MV-4-11 (cell line): ENCODE measurements around the gene GPX6.
"Not testable (repeated sequence)": the region's sequence is repeated elsewhere in the genome, so short reads cannot be mapped to it uniquely, and the experiment has no call there.

Experiments used
- DNase-seq: peaks from one replicate; lab custom pipeline; 2025; lab: John Stamatoyannopoulos, UW

The GPX6 gene

GRCh38 chr6:28515676-28516075 is at the start of gene GPX6:
TSS of gene GPX6 (minus strand) at chr6:28515793. CDS start at chr6:28515743, 50 bp downstream.
- DNase-seq = no peak

GRCh38 chr6:28563430-28564095 is 48.0 kb upstream of the GPX6 start:
- DNase-seq = no peak

GRCh38 chr6:28558629-28559028 is 43.0 kb upstream of the GPX6 start:
- DNase-seq = no peak

- no peak for DNase-seq
Observed at GRCh38 chr6:28555136-28555535, 39.5 kb upstream of the GPX6 start.

GRCh38 chr6:28553986-28554881 is 38.6 kb upstream of the GPX6 start:
- DNase-seq = no peak

GRCh38 chr6:28553384-28553985 is 37.9 kb upstream of the GPX6 start:
- no peak for DNase-seq

GRCh38 chr6:28551891-28552666 is 36.5 kb upstream of the GPX6 start:
- DNase-seq = no peak

- DNase-seq = not testable (repeated sequence)
Observed at GRCh38 chr6:28547003-28547402, 31.4 kb upstream of the GPX6 start.

GRCh38 chr6:28545955-28546354 is 30.4 kb upstream of the GPX6 start:
- DNase-seq = no peak

- peak; percentile 13 for DNase-seq
Observed at GRCh38 chr6:28543651-28544610, 28.3 kb upstream of the GPX6 start.

- peak; percentile 80 for DNase-seq
Observed at GRCh38 chr6:28542440-28543296, 27.1 kb upstream of the GPX6 start.

- DNase-seq = no peak
Observed at GRCh38 chr6:28541996-28542395, 26.4 kb upstream of the GPX6 start.

- no peak for DNase-seq
Observed at GRCh38 chr6:28537509-28538140, 22.0 kb upstream of the GPX6 start.

- no peak for DNase-seq
Observed at GRCh38 chr6:28537065-28537464, 21.5 kb upstream of the GPX6 start.

- no peak for DNase-seq
Observed at GRCh38 chr6:28534875-28535274, 19.3 kb upstream of the GPX6 start.

- DNase-seq = no peak
Observed at GRCh38 chr6:28534306-28534705, 18.7 kb upstream of the GPX6 start.

GRCh38 chr6:28531479-28532128 is 16.0 kb upstream of the GPX6 start:
- no peak for DNase-seq

GRCh38 chr6:28530777-28531176 is 15.2 kb upstream of the GPX6 start:
- no peak for DNase-seq

- peak; percentile 9 for DNase-seq
Observed at GRCh38 chr6:28525496-28526039, 10.0 kb upstream of the GPX6 start, which contains the start of gene GPX5. TSS of gene GPX5 (plus strand) at chr6:28525881. CDS start at chr6:28526014, 133 bp downstream.
